NCI-H146 treated with DMSO at 0.1 percent for 48 hours (cell line): ENCODE results near the gene IGF2BP2.
A peak's percentile ranks its signal among the peaks of the same experiment; 100 is the strongest.
"Not testable (repeated sequence)": the region's sequence is repeated elsewhere in the genome, so short reads cannot be mapped to it uniquely, and the experiment has no call there.

Experiments used
- DNase-seq: peaks from one replicate; lab custom pipeline; 2025; ENCODE audit not compliant: unreplicated experiment; lab: John Stamatoyannopoulos, UW

The IGF2BP2 gene

GRCh38 chr3:185678027-185678426 is 146.8 kb downstream of the IGF2BP2 start:
- no peak for DNase-seq

DNA sequence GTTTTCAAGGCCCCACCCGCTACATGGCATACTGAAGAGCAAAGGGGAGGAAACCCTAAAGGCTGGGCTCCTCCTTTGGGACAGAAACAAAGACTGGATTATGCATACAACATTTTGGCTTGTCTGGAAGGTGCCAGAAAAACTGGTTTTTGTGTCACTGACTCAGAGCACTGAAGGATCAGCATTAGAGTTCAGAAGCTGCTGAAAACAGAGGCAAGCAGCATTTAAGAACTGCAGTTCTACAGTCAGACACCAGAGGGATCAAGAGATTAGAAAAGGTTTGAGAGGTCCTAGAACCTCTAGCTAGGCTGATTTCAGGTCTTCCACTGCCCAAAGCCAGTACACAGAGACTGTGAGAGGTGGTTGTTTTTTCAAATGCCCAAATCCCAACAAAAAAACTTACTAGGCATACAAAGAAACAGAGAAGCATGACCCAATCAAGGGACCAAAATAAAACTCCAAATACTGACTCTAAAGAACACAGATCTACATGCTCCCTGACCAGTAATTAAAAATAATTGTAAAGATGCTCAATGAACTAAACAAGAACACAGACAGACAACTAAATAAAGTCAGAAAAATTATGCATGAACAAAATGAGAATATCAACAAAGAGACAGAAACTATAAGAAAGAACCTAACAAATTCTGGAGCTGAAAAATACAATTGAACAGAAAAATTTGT is 147.6 kb downstream of the IGF2BP2 start:
- DNase-seq: no peak

GRCh38 chr3:185667574-185667973 is 157.3 kb downstream of the IGF2BP2 start:
- DNase-seq: no peak

- no peak for DNase-seq
Measured at GRCh38 chr3:185663929-185664328, 160.9 kb downstream of the IGF2BP2 start.

- no peak for DNase-seq
Measured at GRCh38 chr3:185661772-185662171, 163.1 kb downstream of the IGF2BP2 start.

- not testable (repeated sequence) for DNase-seq
Measured at GRCh38 chr3:185661296-185661695, 163.5 kb downstream of the IGF2BP2 start.

GRCh38 chr3:185659942-185660921 is 164.6 kb downstream of the IGF2BP2 start:
- DNase-seq: peak; percentile 77

- no peak for DNase-seq
Measured at GRCh38 chr3:185658943-185659342, 165.9 kb downstream of the IGF2BP2 start.

DNA sequence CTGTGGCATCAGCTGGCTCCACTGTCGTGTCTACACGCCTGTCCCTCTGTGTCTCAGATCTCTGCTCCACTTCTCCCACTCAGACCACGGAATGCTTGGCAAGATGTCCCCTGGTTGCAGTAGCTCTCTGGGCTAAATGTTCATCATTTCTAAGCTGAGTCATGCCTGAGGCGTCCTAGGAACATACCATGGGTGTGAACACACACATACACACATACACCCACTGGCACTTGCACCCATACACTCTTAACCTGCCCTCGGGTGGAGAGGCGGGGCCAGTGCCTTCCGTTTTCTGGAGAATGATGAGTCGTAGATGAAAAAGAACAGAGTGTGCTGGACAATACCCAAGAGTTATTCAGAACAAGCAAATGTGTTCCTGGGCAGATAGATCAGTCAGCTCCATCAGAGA is 166.3 kb downstream of the IGF2BP2 start:
- no peak for DNase-seq

DNA sequence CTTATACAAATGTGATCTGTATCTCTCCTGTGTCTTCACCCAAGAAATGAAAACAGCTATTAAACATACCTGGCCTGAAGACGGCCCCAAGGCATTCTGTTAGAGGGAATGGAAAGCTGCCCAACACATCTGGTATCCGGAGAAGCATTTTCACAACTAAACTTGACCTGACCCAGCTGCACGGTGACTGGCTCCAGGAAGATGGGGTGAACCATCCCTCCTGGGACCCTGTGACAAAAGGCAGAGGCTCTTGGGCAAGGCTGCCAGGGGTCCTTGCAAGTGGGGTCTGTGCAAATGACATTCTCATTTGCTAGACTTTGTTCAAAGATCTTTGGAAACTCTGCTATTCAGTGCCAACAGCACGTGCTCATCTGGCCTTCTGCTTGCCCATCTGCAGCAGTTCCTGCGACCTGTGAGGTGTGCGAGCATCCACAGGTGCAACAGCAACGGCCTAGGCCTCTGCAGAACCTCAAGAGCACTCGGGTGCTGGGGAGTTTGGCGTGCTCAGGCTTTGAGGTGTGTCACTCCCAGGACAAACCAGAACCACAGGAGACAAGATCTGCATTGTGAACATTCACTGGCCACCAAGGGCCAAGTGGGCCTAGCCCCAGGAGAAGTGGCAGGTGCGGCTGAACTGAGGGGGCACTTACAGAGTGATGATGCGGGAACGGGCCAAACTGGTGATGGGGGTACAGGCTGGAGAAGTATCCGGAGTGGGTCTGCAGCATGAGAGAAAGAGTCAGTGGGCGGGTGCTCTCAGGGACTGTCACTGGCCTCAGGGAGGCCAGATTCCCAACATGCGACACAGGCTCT is 166.9 kb downstream of the IGF2BP2 start:
- DNase-seq: no peak

DNA sequence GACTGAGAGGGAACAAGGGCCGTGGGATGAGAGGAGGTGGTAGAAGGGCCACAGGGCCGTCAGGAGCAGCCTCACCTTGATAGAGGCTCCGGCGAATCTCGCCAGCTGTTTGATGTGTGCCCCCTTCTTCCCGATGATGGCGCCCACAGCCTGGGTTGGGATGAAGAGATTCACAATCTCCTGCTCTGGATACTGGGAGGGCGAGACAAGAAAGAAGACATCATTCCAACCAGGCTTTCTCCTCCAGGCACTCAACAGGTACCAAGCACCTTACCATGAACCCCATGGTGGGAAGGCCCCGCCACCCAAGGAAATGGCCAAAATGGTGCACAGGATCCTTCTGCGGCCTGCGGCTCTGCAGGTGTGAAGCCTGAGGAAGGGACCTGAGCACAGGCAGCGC is 167.6 kb downstream of the IGF2BP2 start:
- no peak for DNase-seq

- DNase-seq: no peak
Measured at GRCh38 chr3:185656321-185656840, 168.5 kb downstream of the IGF2BP2 start.

- no peak for DNase-seq
Measured at GRCh38 chr3:185655426-185656320, 169.2 kb downstream of the IGF2BP2 start.

DNA sequence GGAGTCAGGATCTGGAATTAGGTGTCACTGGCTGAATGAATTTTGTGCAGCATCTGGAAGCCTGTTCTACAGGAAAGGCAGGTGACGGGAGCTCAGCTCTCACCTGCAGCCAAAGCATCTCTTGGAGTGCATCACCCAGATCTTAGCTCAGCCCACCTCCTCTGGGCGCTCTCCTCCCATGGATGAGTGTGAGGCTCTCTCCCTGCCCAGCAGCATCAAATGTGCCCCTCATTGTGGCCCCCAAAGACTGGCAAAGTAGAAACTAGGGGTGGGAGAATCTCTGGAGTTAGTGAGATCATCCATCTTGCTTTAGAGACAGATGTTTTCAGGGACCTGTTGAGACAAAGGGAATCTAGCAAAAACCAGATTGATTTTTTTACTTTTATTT is 170.1 kb downstream of the IGF2BP2 start:
- no peak for DNase-seq

- no peak for DNase-seq
Measured at GRCh38 chr3:185653949-185654757, 170.7 kb downstream of the IGF2BP2 start.

DNA sequence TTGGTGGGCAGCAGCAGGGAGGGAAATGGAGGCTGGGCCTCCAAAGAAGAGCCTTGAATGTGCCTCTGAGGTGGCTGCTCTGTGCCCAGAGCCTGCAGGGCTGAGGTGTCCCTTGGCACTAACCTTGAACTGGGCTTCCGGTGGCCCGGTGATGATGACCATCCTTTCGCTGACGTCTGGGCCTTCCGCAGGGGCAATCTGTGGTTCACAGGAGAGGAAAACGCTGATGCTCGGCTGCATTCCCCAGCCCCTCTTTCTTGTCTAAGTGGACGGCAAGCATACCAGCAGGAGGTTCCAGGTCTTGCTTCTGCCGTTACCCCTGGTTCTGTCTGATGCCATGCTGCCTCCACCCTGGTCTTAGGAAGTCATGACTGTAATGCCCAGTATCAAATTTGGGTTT is 172.9 kb downstream of the IGF2BP2 start:
- no peak for DNase-seq

DNA sequence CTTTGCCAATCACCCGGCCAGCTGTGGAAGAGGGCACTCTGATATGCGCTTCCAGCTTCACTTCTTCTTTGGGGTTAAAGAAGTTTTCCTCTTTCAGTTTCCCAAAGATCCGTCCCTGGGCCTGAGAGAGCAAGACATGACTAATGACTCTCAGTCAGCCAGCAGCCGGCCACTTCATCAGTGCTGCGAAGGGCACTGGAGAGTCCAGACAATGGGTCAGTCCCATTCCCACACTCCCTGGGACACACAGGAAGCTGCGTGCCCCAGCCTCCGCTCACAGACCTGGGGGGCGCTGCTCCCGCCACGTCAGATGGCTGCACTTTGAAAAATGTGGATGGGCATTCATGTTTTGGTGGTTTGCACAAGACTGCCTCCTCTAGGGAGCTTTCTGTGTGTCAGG is 175.4 kb downstream of the IGF2BP2 start:
- DNase-seq: no peak

DNA sequence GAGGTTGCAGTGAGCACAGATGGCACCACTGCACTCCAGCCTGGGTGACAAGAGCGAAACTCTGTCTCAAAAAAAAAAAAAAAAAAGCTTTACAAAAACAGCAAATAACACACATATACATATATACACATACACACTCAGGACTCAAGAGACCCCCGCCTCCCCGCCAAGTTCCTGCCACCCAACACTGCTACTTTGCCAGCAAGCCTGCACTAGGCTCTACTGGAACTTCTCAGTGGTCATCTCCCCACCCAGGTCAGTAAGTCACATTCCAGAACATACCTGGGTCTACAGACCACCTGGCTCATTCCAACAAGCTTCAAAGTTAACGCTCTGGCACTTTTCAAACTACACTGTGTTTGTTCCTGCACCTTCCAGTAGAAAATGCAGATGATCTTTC is 176.4 kb downstream of the IGF2BP2 start:
- DNase-seq: no peak

- DNase-seq: no peak
Measured at GRCh38 chr3:185647880-185648210, 177.0 kb downstream of the IGF2BP2 start.
